Hepatocyte (in vitro differentiated cells): ENCODE measurements around the gene ALCAM. TPM values are rescaled to one million over a fixed set of nuclear protein-coding genes. Genes with fewer than 3 reads are reported as not detected.
"Not testable (repeated sequence)": the region's sequence is repeated elsewhere in the genome, so short reads cannot be mapped to it uniquely, and the experiment has no call there.

Source experiments
- DNase-seq: peaks from one replicate; pipeline ENCODE4 v3.0.0-alpha.2; 2016; ENCODE audit warnings: low spot score
- H2AFZ ChIP-seq: fragments of 200-600 bp; sonication (generic); 2 replicates; pipeline ENCODE4 v1.6.0; 2016; ENCODE audit warnings: antibody characterized with exemption, mild to moderate bottlenecking
- H3K27ac ChIP-seq: fragments of 200-600 bp; sonication (generic); 2 replicates; pipeline ENCODE4 v1.5.1; 2016; ENCODE audit warnings: mild to moderate bottlenecking
- H3K27me3 ChIP-seq: fragments of 200-600 bp; sonication (generic); 2 replicates; pipeline ENCODE4 v1.6.1; 2016
- H3K36me3 ChIP-seq: fragments of 200-600 bp; sonication (generic); replicated peaks from 2 replicates; pipeline ENCODE4 v1.5.1; 2016; ENCODE audit warnings: low read depth; ENCODE audit not compliant: insufficient read depth
- H3K4me1 ChIP-seq: fragments of 200-600 bp; sonication (generic); 2 replicates; pipeline ENCODE4 v1.5.1; 2016; ENCODE audit warnings: mild to moderate bottlenecking, moderate library complexity; ENCODE audit not compliant: insufficient read depth
- H3K4me2 ChIP-seq: fragments of 200-600 bp; sonication (generic); 2 replicates; pipeline ENCODE4 v1.6.0; 2016
- H3K4me3 ChIP-seq: fragments of 200-600 bp; sonication (generic); 2 replicates; pipeline ENCODE4 v1.5.1; 2016; ENCODE audit warnings: mild to moderate bottlenecking
- H3K79me2 ChIP-seq: fragments of 200-600 bp; sonication (generic); 2 replicates; pipeline ENCODE4 v1.6.0; 2017; ENCODE audit warnings: mild to moderate bottlenecking
- H3K9me2 ChIP-seq: fragments of 200-600 bp; sonication (generic); replicated peaks from 2 replicates; pipeline ENCODE4 v1.6.0; 2017; ENCODE audit warnings: mild to moderate bottlenecking; ENCODE audit not compliant: insufficient read depth
- H3K9me3 ChIP-seq: fragments of 200-600 bp; sonication (generic); 2 replicates; pipeline ENCODE4 v1.5.1; 2016; ENCODE audit warnings: low read depth, mild to moderate bottlenecking
- H4K20me1 ChIP-seq: fragments of 200-600 bp; sonication (generic); 2 replicates; pipeline ENCODE4 v1.6.0; 2016; ENCODE audit warnings: mild to moderate bottlenecking; ENCODE audit not compliant: insufficient read depth, poor library complexity, severe bottlenecking
- CTCF ChIP-seq: fragments of 200-600 bp; sonication (generic); IDR thresholded peaks from 2 replicates; pipeline ENCODE4 v1.5.1; 2016; ENCODE audit warnings: antibody characterized with exemption, mild to moderate bottlenecking; ENCODE audit not compliant: poor library complexity
- EZH2 ChIP-seq: fragments of 200-600 bp; sonication (generic); IDR thresholded peaks from 2 replicates; pipeline ENCODE4 v1.6.1; 2016; ENCODE audit warnings: antibody characterized with exemption, mild to moderate bottlenecking, borderline replicate concordance
- EZH2phosphoT487 ChIP-seq: fragments of 200-600 bp; sonication (generic); IDR thresholded peaks from one replicate; pipeline ENCODE4 v1.6.1; 2018; ENCODE audit warnings: antibody characterized with exemption, mild to moderate bottlenecking, low read depth, moderate library complexity; ENCODE audit not compliant: unreplicated experiment, severe bottlenecking
- WGBS: methylation state at CpG from one replicate; pipeline ENCODE4 v1.1.6; 2016; ENCODE audit warnings: low lambda C conversion rate; ENCODE audit errors: missing lambda C conversion rate; 5-methylcytosine and 5-hydroxymethylcytosine counted together
- polyA plus RNA-seq: library from polyadenylated mRNA; unstranded; fragments of >200 nt; fragmentation: Nextera tagmentation; extraction: Ambion mirVana; gene quantifications from 2 replicates; pipeline ENCODE4 v1.2.1, GENCODE V29; 2016
- total RNA-seq: library from RNA; depleted of rRNA; stranded (reverse); fragments of >200 nt; gene quantifications from 2 replicates; pipeline ENCODE4 v1.2.3, GENCODE V29; 2014

Gene ALCAM
- total and polyA plus RNA-seq, 2 experiments from 2014 or later: 58.0 to 134 TPM

- Histone ChIP-seq H3K27me3 (no peaks in the 10 kb centered on the region), H3K4me3 (no peak overlapping the region), H4K20me1 (no peaks in the 10 kb centered on the region), H3K4me1 (peaks cover 9% of the 10 kb centered on the region), H3K9me3 (no peaks in the 10 kb centered on the region), H3K27ac (no peak overlapping the region), H2AFZ (no peak overlapping the region), H3K79me2 (peaks cover 25% of the 10 kb centered on the region), H3K9me2 (no peaks in the 10 kb centered on the region), H3K4me2 (no peak overlapping the region), H3K36me3 (no peaks in the 10 kb centered on the region)
- TF ChIP-seq EZH2phosphoT487: no peak
- no peak for TF ChIP-seq CTCF
- TF ChIP-seq EZH2: no peak
- DNase-seq: peak; percentile 8
- over 99% methylated on average over 6 of the region's 6 CpGs for WGBS
Measured at GRCh38 chr3:105402287-105402801, 35.6 kb downstream of the ALCAM start.

GRCh38 chr3:105403034-105403433 is 36.3 kb downstream of the ALCAM start:
- 87% methylated on average over 9 of the region's 9 CpGs for WGBS
- H4K20me1 ChIP-seq, H3K4me2 ChIP-seq, H3K9me2 ChIP-seq, H3K27ac ChIP-seq, H3K9me3 ChIP-seq, H3K4me1 ChIP-seq, H3K36me3 ChIP-seq, H3K4me3 ChIP-seq, DNase-seq, H3K27me3 ChIP-seq, H2AFZ ChIP-seq: not testable (repeated sequence)
- H3K79me2 ChIP-seq: peaks cover 19% of the 10 kb centered on the region

- H2AFZ ChIP-seq: no peak overlapping the region
- 22% methylated on average over 2 of the region's 2 CpGs for WGBS
- no peak for DNase-seq
Measured at GRCh38 chr3:105406268-105406667, 39.6 kb downstream of the ALCAM start.

GRCh38 chr3:105409364-105409763 is 42.7 kb downstream of the ALCAM start:
- Histone ChIP-seq H3K4me1 (no peaks in the 10 kb centered on the region), H3K79me2 (peaks cover 3% of the 10 kb centered on the region), H3K36me3 (no peaks in the 10 kb centered on the region), H3K9me2 (no peaks in the 10 kb centered on the region), H3K4me3 (no peak overlapping the region), H3K9me3 (no peaks in the 10 kb centered on the region), H3K27me3 (no peaks in the 10 kb centered on the region), H4K20me1 (no peaks in the 10 kb centered on the region), H3K27ac (no peak overlapping the region), H2AFZ (no peak overlapping the region), H3K4me2 (no peak overlapping the region)
- 94% methylated on average over 2 of the region's 2 CpGs for WGBS
- TF ChIP-seq EZH2phosphoT487: no peak
- TF ChIP-seq CTCF: no peak
- TF ChIP-seq EZH2: no peak
- no peak for DNase-seq

More at GRCh38 chr3:105406268-105406667, 39.6 kb downstream of the ALCAM start:
- Histone ChIP-seq H3K27me3 (no peaks in the 10 kb centered on the region), H3K9me3 (no peaks in the 10 kb centered on the region), H3K9me2 (no peaks in the 10 kb centered on the region), H3K79me2 (peaks cover 3% of the 10 kb centered on the region), H3K4me2 (no peak overlapping the region), H3K36me3 (no peaks in the 10 kb centered on the region), H3K4me1 (peaks cover 8% of the 10 kb centered on the region), H4K20me1 (no peaks in the 10 kb centered on the region), H3K27ac (no peak overlapping the region), H3K4me3 (no peak overlapping the region)
- TF ChIP-seq EZH2: no peak
- no peak for TF ChIP-seq EZH2phosphoT487
- TF ChIP-seq CTCF: no peak
